22Rv1 (cell line): ENCODE results near the gene GADD45B.

Experiments used
- H3K27ac ChIP-seq: fragments of 450-650 bp; 2 replicates; pipeline ENCODE4 v1.5.1; 2017
- ZFX ChIP-seq: fragments of 450-650 bp; IDR thresholded peaks from 2 replicates; pipeline ENCODE4 v1.6.1; 2017; ENCODE audit warnings: antibody characterized with exemption, borderline replicate concordance
- TF ChIP-seq, protein P1 (sequence below): fragments of 450-650 bp; IDR thresholded peaks from 2 replicates; pipeline ENCODE4 v1.5.1; 2017; ENCODE audit warnings: mild to moderate bottlenecking

Gene GADD45B

DNA sequence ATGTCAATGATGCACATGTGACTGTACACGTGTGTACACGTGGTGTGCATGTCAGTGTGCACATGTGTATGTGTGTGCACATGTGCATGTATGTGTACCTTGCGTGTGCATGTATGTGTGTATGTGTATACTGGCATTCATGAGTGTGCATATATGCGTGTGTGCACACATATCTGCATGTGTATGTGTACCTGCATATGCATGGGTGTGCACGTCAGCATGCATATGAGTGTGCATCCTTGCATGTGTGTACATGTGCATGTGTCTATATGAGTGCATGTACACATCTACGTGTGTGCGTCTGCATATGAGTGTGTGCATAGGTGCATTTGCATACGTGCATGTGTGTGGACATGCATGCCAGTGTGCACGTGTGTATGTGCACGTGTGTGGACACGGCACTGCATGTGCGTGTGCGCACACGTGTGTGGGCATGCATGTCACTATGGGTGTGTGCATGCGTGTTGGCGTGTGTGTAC lies 48.5 kb downstream of the GADD45B start:
- no peak for TF ChIP-seq ZFX
- TF ChIP-seq, protein P1, sequence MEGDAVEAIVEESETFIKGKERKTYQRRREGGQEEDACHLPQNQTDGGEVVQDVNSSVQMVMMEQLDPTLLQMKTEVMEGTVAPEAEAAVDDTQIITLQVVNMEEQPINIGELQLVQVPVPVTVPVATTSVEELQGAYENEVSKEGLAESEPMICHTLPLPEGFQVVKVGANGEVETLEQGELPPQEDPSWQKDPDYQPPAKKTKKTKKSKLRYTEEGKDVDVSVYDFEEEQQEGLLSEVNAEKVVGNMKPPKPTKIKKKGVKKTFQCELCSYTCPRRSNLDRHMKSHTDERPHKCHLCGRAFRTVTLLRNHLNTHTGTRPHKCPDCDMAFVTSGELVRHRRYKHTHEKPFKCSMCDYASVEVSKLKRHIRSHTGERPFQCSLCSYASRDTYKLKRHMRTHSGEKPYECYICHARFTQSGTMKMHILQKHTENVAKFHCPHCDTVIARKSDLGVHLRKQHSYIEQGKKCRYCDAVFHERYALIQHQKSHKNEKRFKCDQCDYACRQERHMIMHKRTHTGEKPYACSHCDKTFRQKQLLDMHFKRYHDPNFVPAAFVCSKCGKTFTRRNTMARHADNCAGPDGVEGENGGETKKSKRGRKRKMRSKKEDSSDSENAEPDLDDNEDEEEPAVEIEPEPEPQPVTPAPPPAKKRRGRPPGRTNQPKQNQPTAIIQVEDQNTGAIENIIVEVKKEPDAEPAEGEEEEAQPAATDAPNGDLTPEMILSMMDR, result no peak
- H3K27ac ChIP-seq, result no peak overlapping the region

DNA sequence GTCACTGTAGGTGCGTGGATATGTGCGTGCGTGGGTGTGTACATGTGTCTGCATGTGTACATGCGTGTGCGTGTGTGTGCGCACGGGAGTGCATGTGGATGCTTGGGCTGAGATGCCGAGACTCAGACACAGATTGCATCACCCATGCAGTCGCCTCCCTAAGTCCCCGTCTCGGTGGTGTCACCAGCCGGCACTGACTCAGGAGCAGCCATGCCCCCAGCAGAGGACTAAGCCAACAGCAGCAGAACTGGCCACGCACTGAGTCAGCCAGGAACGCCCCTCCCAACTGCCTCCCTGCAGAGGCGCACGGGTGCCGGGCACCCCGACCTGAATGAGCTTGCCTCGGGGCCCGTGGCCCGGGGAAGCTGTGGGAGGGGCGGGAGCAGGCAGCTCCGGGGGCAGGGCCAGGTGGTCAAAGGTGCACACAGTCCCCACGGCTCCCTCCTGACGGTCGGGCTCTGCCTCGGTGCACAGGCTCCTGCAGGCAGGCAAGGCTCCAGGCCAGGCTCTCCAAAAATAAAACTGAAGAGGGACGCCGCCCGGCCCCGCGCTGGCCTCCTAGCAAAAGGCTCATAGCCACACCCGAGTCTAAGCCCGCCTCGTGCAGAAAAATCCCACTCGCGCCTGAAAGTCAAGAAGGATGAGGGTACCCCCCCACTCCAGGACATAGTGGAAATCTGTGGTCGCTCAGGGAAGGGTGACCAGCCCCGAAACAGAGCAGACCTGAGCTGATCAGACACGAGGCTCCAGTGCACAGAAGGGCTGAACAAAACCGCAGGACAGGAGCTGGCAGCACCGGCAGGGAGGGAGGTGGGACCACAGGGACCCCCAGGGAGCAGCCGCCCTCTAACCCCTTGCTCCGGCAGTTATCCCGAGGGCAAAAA lies 49.2 kb downstream of the GADD45B start:
- H3K27ac ChIP-seq, result no peak overlapping the region
- TF ChIP-seq, protein P1, result no peak
- TF ChIP-seq ZFX, result no peak

DNA sequence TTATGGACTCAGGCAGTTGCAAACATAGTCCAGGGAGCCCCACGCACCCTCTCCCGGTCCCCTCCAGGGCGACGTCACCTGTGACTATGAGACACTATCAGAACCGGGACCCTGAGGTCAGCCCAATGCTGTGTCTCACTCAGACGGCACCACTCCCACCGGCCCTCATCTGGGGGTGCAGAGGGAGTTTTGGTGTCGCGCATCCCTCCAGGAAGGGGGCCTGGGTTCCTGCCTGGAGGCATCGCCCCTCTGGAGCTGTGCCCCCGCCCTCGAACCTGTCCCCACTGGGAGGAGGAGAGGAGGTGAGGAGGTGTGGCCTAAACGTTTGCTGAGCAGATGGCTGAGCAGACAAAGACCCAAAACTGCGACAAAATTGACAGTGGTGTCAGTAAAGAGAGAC lies 51.2 kb downstream of the GADD45B start:
- H3K27ac ChIP-seq, result no peak overlapping the region
- TF ChIP-seq, protein P1, result no peak
- TF ChIP-seq ZFX, result no peak

DNA sequence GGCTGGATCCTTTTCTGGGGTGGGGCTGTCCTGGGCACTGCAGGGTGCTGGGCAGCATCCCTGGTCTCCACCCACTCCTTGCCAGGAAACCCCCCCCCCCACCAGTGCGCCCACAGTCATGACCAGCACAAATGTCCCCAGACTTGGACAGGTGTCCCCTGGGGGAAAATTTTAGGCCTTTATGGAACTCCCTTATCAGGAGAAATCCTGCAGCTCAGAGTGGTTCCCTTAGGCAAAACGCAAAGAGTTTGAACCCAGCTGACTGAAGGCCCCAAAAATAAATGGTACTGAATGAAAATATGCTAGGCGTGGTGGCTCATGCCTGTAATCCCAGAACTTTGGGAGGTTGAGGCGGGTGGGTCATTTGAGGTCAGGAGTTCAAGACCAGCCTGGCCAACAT lies 51.8 kb downstream of the GADD45B start:
- TF ChIP-seq ZFX, result no peak
- TF ChIP-seq, protein P1, result no peak
- no peak overlapping the region for H3K27ac ChIP-seq
